Ovary (tissue), 9 donors: ENCODE measurements around the gene ATP5ME. TPM values are rescaled to one million over a fixed set of nuclear protein-coding genes. Genes with fewer than 3 reads are reported as not detected.

ENCODE experiments used
- DNase-seq, 5 donors: peaks; one replicate each; pipeline ENCODE4 v3.0.0-alpha.2; 2019 to 2020
- H3K27ac ChIP-seq, 2 donors: fragments of 200-600 bp; one replicate each; pipeline versions ENCODE4 v1.5.1 to v1.8.0; 2019 to 2022
- H3K27me3 ChIP-seq: fragments of 200-600 bp; one replicate; pipeline ENCODE4 v1.8.0; 2022
- H3K36me3 ChIP-seq: fragments of 200-600 bp; sonication (generic); one replicate; pipeline ENCODE4 v1.5.1; 2019
- H3K4me1 ChIP-seq: one replicate; pipeline ENCODE4 v1.8.1; 2013; ENCODE audit warnings: mild to moderate bottlenecking, moderate library complexity; ENCODE audit not compliant: insufficient read depth
- H3K4me3 ChIP-seq: fragments of 200-600 bp; sonication (generic); one replicate; pipeline ENCODE4 v1.5.1; 2017
- H3K9me3 ChIP-seq, 2 donors: fragments of 200-600 bp in 1 of 2; sonication (generic) in 1 of 2; one replicate each; pipeline versions ENCODE4 v1.5.1 to v1.8.1; 2013 to 2019; ENCODE audit warnings: mild to moderate bottlenecking in 1 of 2, moderate library complexity in 1 of 2
- CTCF ChIP-seq, 3 donors: fragments of 450-650 bp in 2 of 3; fragments of 200-600 bp in 1 of 3; IDR thresholded peaks; one replicate each; pipeline versions ENCODE4 v1.5.1 to v1.8.0; 2016 to 2022; ENCODE audit warnings: antibody characterized with exemption in 3 of 3, mild to moderate bottlenecking in 1 of 3
- EP300 ChIP-seq: sonication (generic); formaldehyde crosslinking; IDR thresholded peaks from one replicate; pipeline ENCODE4 v1.6.1; 2017; ENCODE audit warnings: antibody characterized with exemption
- POLR2A ChIP-seq: fragments of 450-650 bp; IDR thresholded peaks from one replicate; pipeline ENCODE4 v1.6.1; 2017; ENCODE audit warnings: antibody characterized with exemption, mild to moderate bottlenecking, moderate library complexity
- WGBS, 3 donors: extraction: QIAGEN DNeasy Blood & Tissue Kit in 1 of 3; methylation state at CpG; one replicate each; pipeline versions ENCODE4 v1.1.5 to v1.1.7; 2013 to 2017; 5-methylcytosine and 5-hydroxymethylcytosine counted together
- intact Hi-C, 4 donors: fragments of 100-400 bp; cut with DNase I; formaldehyde crosslinking; loops; one replicate each; pipeline versions ENCODE4 v1.11.0 to v1.15.1; 2022 to 2023
- polyA plus RNA-seq, 2 donors: library from polyadenylated mRNA; stranded (reverse); fragments of 200-250 nt in 1 of 2; fragments of 350-450 nt in 1 of 2; fragmentation: Illumina TruSeq in 1 of 2; extraction: RNeasy Lipid Tissue Mini Kit (QIAGEN cat#74804) in 1 of 2; gene quantifications; one replicate each; pipeline ENCODE4 v1.2.3, GENCODE V29; 2013 to 2014
- total RNA-seq, 7 donors: library from RNA; depleted of rRNA in 2 of 7; stranded (reverse); fragments of >200 nt in 2 of 7; fragmentation: NEBNext Ultra II Directional in 3 of 7; extraction: Animal tissue kit (Norgen Biotek cat#: 25700) in 3 of 7; gene quantifications; one replicate each; pipeline versions ENCODE4 v1.1.0 to v1.2.4, GENCODE V29; 2016 to 2023
- donor health status: DM: no; HTN: no; CAD: no; lungs with moderate emphysema.
- donor health status: DM: no; HTN: no; CAD: no.
- donor health status: Bipolar disorder and iron deficiency.
- donor health status: DM: yes; HTN: yes; CAD: no.
- donor health status: DM: no; HTN: no; CAD: no.
- donor health status: DM: yes; HTN: yes; CAD: no.

The ATP5ME gene
- total and polyA plus RNA-seq, 9 donors = 180 to 359 (median 207) TPM

- no peak for DNase-seq
- no peak for TF ChIP-seq EP300
- TF ChIP-seq CTCF (IDR thresholded peaks at IDR 0.05) = no peak
- no peak for TF ChIP-seq POLR2A
- Histone ChIP-seq H3K4me1 (no peaks in the 10 kb centered on the region), H3K27me3 (no peaks in the 10 kb centered on the region), H3K4me3 (no peak overlapping the region), H3K27ac (no peak overlapping the region), H3K36me3 (no peaks in the 10 kb centered on the region), H3K9me3 (no peaks in the 10 kb centered on the region)
- intact Hi-C loops = no loop called here
- WGBS, 3 donors = 71 to 76% (median 74%) methylated on average over 14 to 15 of the region's 15 CpGs
Observed at GRCh38 chr4:627347-628125, 46.5 kb downstream of the ATP5ME start.

GRCh38 chr4:626201-627091 lies 47.6 kb downstream of the ATP5ME start:
- 70 to 79% (median 79%) methylated on average over 20 of the region's 20 CpGs for WGBS, 3 donors
- no peaks in the 10 kb centered on the region for H3K27me3 ChIP-seq

GRCh38 chr4:625631-626161 lies 48.4 kb downstream of the ATP5ME start:
- Histone ChIP-seq H3K27ac (no peak overlapping the region), H3K27me3 (no peaks in the 10 kb centered on the region), H3K4me3 (no peak overlapping the region), H3K9me3 (no peaks in the 10 kb centered on the region), H3K36me3 (no peaks in the 10 kb centered on the region), H3K4me1 (no peaks in the 10 kb centered on the region)
- TF ChIP-seq CTCF (IDR thresholded peaks at IDR 0.05) (no peak), EP300 (no peak), POLR2A (no peak)
- intact Hi-C loops = no loop called here
- 88 to 92% (median 91%) methylated on average over 39 of the region's 39 CpGs for WGBS, 3 donors
- no peak for DNase-seq

More at GRCh38 chr4:626201-627091, 47.6 kb downstream of the ATP5ME start:
- Histone ChIP-seq H3K9me3 (no peaks in the 10 kb centered on the region), H3K4me3 (no peak overlapping the region), H3K27ac (no peak overlapping the region), H3K4me1 (no peaks in the 10 kb centered on the region), H3K36me3 (no peaks in the 10 kb centered on the region)
- TF ChIP-seq CTCF (IDR thresholded peaks at IDR 0.05) = no peak
- TF ChIP-seq POLR2A = no peak
- TF ChIP-seq EP300 = no peak
- no peak for DNase-seq
- intact Hi-C loops = no loop called here

- Histone ChIP-seq H3K36me3 (no peaks in the 10 kb centered on the region), H3K9me3 (no peaks in the 10 kb centered on the region), H3K27ac (no peak within 1 kb of the TSS), H3K27me3 (no peaks in the 10 kb centered on the region), H3K4me3 (no peak within 1 kb of the TSS), H3K4me1 (no peaks in the 10 kb centered on the region)
- intact Hi-C loops = no loop called here
- DNase-seq = no peak
- TF ChIP-seq EP300 (no peak), POLR2A (no peak), CTCF (IDR thresholded peaks at IDR 0.05) (no peak)
- 57 to 64% (median 59%) methylated on average over 20 to 21 of the region's 21 CpGs for WGBS, 3 donors
Observed at GRCh38 chr4:624705-625590, 49.1 kb downstream of the ATP5ME start, which contains the start of gene PDE6B. Gene PDE6B, plus strand, starts transcription at chr4:625573. Its CDS starts 54 bp downstream, at chr4:625627.
